ENCODE data around the gene C19orf67. TPM values are rescaled to one million over a fixed set of nuclear protein-coding genes. Genes with fewer than 3 reads are reported as not detected.

Gene C19orf67
- total and polyA plus RNA-seq, 2 experiments from 2014 or later = not detected

DNA sequence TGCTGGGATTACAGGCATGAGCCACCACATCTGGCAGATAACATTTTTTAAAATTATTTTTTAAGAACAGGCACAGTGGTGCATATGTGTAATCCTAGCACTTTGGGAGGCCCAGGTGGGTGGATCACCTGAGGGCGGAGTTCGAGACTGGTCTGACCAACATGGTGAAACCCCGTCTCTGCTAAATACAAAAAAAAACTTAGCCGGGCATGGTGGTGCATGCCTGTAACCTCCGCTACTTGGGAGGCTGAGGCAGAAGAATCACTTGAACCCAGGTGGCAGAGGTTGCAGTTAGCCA is 23.1 kb downstream of the C19orf67 start:
- H3K4me3 Mint-ChIP-seq = no peak overlapping the region
- H3K27me3 Mint-ChIP-seq (ENCODE audit: insufficient read depth, low read depth, poor library complexity) = peaks cover 27% of the 10 kb centered on the region
- Histone ChIP-seq H3K9me2 (ENCODE audit: insufficient read depth) (no peaks in the 10 kb centered on the region), H3K27me3 (ENCODE audit: insufficient read depth) (peaks cover 25% of the 10 kb centered on the region), H2AFZ (no peak overlapping the region), H3F3A (replicated peaks; ENCODE audit: low read depth) (0 out of 2 replicates have a peak, but pooled peaks cover 5% of the 10 kb centered on the region), H3K79me2 (replicated peaks; ENCODE audit: insufficient read depth) (no peaks in the 10 kb centered on the region), H3K4me3 (no peak overlapping the region), H3K36me3 (ENCODE audit: insufficient read depth) (no peaks in the 10 kb centered on the region), H3K4me1 (ENCODE audit: insufficient read depth) (peaks cover 8% of the 10 kb centered on the region; the same call in 1 of the 2 replicates), H4K20me1 (replicated peaks; ENCODE audit: insufficient read depth) (no peaks in the 10 kb centered on the region), H3K27ac (ENCODE audit: low read depth) (no peak overlapping the region), H3K4me2 (no peak overlapping the region)
- TF ChIP-seq, protein P1, sequence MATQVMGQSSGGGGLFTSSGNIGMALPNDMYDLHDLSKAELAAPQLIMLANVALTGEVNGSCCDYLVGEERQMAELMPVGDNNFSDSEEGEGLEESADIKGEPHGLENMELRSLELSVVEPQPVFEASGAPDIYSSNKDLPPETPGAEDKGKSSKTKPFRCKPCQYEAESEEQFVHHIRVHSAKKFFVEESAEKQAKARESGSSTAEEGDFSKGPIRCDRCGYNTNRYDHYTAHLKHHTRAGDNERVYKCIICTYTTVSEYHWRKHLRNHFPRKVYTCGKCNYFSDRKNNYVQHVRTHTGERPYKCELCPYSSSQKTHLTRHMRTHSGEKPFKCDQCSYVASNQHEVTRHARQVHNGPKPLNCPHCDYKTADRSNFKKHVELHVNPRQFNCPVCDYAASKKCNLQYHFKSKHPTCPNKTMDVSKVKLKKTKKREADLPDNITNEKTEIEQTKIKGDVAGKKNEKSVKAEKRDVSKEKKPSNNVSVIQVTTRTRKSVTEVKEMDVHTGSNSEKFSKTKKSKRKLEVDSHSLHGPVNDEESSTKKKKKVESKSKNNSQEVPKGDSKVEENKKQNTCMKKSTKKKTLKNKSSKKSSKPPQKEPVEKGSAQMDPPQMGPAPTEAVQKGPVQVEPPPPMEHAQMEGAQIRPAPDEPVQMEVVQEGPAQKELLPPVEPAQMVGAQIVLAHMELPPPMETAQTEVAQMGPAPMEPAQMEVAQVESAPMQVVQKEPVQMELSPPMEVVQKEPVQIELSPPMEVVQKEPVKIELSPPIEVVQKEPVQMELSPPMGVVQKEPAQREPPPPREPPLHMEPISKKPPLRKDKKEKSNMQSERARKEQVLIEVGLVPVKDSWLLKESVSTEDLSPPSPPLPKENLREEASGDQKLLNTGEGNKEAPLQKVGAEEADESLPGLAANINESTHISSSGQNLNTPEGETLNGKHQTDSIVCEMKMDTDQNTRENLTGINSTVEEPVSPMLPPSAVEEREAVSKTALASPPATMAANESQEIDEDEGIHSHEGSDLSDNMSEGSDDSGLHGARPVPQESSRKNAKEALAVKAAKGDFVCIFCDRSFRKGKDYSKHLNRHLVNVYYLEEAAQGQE (IDR thresholded peaks at IDR 0.05; ENCODE audit: unreplicated experiment) = no peak
- TF ChIP-seq, protein P2, sequence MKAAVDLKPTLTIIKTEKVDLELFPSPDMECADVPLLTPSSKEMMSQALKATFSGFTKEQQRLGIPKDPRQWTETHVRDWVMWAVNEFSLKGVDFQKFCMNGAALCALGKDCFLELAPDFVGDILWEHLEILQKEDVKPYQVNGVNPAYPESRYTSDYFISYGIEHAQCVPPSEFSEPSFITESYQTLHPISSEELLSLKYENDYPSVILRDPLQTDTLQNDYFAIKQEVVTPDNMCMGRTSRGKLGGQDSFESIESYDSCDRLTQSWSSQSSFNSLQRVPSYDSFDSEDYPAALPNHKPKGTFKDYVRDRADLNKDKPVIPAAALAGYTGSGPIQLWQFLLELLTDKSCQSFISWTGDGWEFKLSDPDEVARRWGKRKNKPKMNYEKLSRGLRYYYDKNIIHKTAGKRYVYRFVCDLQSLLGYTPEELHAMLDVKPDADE (IDR thresholded peaks at IDR 0.05) = no peak
- TF ChIP-seq CREB1 (CRISPR knock-in tag; IDR thresholded peaks at IDR 0.05; ENCODE audit: low read depth) = no peak
- TF ChIP-seq ZNF114 (CRISPR knock-in tag; IDR thresholded peaks at IDR 0.05) = no peak
- no peak for TF ChIP-seq JUNB (IDR thresholded peaks at IDR 0.05; ENCODE audit: unreplicated experiment)
- TF ChIP-seq EZH2phosphoT487 (IDR thresholded peaks at IDR 0.05; ENCODE audit: unreplicated experiment) = no peak
- no peak for TF ChIP-seq NANOG (IDR thresholded peaks at IDR 0.05; ENCODE audit: borderline replicate concordance)
- TF ChIP-seq POLR2AphosphoS5 (IDR thresholded peaks at IDR 0.05; ENCODE audit: low read depth) = no peak
- TF ChIP-seq EZH2 (IDR thresholded peaks at IDR 0.05; ENCODE audit: low read depth, unreplicated experiment) = no peak
- TF ChIP-seq, protein P3, sequence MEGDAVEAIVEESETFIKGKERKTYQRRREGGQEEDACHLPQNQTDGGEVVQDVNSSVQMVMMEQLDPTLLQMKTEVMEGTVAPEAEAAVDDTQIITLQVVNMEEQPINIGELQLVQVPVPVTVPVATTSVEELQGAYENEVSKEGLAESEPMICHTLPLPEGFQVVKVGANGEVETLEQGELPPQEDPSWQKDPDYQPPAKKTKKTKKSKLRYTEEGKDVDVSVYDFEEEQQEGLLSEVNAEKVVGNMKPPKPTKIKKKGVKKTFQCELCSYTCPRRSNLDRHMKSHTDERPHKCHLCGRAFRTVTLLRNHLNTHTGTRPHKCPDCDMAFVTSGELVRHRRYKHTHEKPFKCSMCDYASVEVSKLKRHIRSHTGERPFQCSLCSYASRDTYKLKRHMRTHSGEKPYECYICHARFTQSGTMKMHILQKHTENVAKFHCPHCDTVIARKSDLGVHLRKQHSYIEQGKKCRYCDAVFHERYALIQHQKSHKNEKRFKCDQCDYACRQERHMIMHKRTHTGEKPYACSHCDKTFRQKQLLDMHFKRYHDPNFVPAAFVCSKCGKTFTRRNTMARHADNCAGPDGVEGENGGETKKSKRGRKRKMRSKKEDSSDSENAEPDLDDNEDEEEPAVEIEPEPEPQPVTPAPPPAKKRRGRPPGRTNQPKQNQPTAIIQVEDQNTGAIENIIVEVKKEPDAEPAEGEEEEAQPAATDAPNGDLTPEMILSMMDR (conservative IDR thresholded peaks at IDR 0.05; ENCODE audit: low read depth in 2 of 2) = no peak
- TF ChIP-seq, protein P4, sequence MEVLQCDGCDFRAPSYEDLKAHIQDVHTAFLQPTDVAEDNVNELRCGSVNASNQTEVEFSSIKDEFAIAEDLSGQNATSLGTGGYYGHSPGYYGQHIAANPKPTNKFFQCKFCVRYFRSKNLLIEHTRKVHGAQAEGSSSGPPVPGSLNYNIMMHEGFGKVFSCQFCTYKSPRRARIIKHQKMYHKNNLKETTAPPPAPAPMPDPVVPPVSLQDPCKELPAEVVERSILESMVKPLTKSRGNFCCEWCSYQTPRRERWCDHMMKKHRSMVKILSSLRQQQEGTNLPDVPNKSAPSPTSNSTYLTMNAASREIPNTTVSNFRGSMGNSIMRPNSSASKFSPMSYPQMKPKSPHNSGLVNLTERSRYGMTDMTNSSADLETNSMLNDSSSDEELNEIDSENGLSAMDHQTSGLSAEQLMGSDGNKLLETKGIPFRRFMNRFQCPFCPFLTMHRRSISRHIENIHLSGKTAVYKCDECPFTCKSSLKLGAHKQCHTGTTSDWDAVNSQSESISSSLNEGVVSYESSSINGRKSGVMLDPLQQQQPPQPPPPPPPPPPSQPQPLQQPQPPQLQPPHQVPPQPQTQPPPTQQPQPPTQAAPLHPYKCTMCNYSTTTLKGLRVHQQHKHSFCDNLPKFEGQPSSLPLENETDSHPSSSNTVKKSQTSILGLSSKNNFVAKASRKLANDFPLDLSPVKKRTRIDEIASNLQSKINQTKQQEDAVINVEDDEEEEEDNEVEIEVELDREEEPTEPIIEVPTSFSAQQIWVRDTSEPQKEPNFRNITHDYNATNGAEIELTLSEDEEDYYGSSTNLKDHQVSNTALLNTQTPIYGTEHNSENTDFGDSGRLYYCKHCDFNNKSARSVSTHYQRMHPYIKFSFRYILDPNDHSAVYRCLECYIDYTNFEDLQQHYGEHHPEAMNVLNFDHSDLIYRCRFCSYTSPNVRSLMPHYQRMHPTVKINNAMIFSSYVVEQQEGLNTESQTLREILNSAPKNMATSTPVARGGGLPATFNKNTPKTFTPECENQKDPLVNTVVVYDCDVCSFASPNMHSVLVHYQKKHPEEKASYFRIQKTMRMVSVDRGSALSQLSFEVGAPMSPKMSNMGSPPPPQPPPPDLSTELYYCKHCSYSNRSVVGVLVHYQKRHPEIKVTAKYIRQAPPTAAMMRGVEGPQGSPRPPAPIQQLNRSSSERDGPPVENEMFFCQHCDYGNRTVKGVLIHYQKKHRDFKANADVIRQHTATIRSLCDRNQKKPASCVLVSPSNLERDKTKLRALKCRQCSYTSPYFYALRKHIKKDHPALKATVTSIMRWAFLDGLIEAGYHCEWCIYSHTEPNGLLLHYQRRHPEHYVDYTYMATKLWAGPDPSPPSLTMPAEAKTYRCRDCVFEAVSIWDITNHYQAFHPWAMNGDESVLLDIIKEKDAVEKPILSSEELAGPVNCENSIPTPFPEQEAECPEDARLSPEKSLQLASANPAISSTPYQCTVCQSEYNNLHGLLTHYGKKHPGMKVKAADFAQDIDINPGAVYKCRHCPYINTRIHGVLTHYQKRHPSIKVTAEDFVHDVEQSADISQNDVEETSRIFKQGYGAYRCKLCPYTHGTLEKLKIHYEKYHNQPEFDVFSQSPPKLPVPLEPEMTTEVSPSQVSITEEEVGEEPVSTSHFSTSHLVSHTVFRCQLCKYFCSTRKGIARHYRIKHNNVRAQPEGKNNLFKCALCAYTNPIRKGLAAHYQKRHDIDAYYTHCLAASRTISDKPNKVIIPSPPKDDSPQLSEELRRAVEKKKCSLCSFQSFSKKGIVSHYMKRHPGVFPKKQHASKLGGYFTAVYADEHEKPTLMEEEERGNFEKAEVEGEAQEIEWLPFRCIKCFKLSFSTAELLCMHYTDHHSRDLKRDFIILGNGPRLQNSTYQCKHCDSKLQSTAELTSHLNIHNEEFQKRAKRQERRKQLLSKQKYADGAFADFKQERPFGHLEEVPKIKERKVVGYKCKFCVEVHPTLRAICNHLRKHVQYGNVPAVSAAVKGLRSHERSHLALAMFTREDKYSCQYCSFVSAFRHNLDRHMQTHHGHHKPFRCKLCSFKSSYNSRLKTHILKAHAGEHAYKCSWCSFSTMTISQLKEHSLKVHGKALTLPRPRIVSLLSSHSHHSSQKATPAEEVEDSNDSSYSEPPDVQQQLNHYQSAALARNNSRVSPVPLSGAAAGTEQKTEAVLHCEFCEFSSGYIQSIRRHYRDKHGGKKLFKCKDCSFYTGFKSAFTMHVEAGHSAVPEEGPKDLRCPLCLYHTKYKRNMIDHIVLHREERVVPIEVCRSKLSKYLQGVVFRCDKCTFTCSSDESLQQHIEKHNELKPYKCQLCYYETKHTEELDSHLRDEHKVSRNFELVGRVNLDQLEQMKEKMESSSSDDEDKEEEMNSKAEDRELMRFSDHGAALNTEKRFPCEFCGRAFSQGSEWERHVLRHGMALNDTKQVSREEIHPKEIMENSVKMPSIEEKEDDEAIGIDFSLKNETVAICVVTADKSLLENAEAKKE (CRISPR knock-in tag; IDR thresholded peaks at IDR 0.05) = no peak
- TF ChIP-seq STAT1 (IDR thresholded peaks at IDR 0.05; ENCODE audit: unreplicated experiment) = no peak
- TF ChIP-seq ZNF331 (CRISPR knock-in tag; IDR thresholded peaks at IDR 0.05; ENCODE audit: low read depth) = no peak
- H3K36me3 Mint-ChIP-seq (ENCODE audit: low read depth) = no peaks in the 10 kb centered on the region
- ATAC-seq (no peak), DNase-seq (ENCODE audit: low spot score) (no peak)
- H3K4me1 Mint-ChIP-seq = peaks cover 10% of the 10 kb centered on the region
- H3K27ac Mint-ChIP-seq = no peak overlapping the region
- H3K9me3 Mint-ChIP-seq = no peaks in the 10 kb centered on the region
